ENCODE data around the gene CCDC73.

- TF ChIP-seq CTCF (conservative IDR thresholded peaks at IDR 0.05; ENCODE audit: low read depth, low read length) (no peak), POLR2A (IDR thresholded peaks at IDR 0.05; ENCODE audit: low read depth, low read length) (no peak), CEBPB (IDR thresholded peaks at IDR 0.05; ENCODE audit: low read depth, low read length) (no peak), RAD21 (IDR thresholded peaks at IDR 0.05; ENCODE audit: low read length) (no peak), BHLHE40 (IDR thresholded peaks at IDR 0.05; ENCODE audit: low read depth, low read length) (no peak), RFX5 (IDR thresholded peaks at IDR 0.05; ENCODE audit: low read depth, low read length) (no peak), SMC3 (IDR thresholded peaks at IDR 0.05; ENCODE audit: low read depth, low read length) (no peak), USF2 (IDR thresholded peaks at IDR 0.05; ENCODE audit: low read depth, low read length) (no peak)
Measured at GRCh38 chr11:32566517-32566916, 227.9 kb downstream of the CCDC73 start.
